ENCODE data around the gene SLC22A23.

- TF ChIP-seq EZH2 (IDR thresholded peaks at IDR 0.05; ENCODE audit: borderline replicate concordance, low read length) (no peak), CTCF (conservative IDR thresholded peaks at IDR 0.05 in 1 of 2, IDR thresholded peaks at IDR 0.05 in 1 of 2; ENCODE audit: extremely low read depth in 1 of 2, insufficient read depth in 1 of 2, low read depth in 1 of 2, low read length in 2 of 2) (no peak)
These were observed 51.7 kb downstream of the SLC22A23 start for GRCh38 chr6:3405182-3405518.

All from mammary epithelial cell (primary cell).